Lower lobe of right lung (tissue), 2 donors: ENCODE data around the gene MLC1. TPM values are rescaled to one million over a fixed set of nuclear protein-coding genes. Genes with fewer than 3 reads are reported as not detected.

Experiments used
- ATAC-seq, 2 donors: fragments of 200-7000 bp; cut with Tn5 transposase; one replicate each; pipeline ENCODE4 v1.9.1; 2020 to 2022; ENCODE audit warnings: mild to moderate bottlenecking in 2 of 2, moderate library complexity in 2 of 2
- DNase-seq: peaks from one replicate; pipeline ENCODE4 v3.0.0-alpha.2; 2020
- H3K27ac ChIP-seq: fragments of 200-600 bp; one replicate; pipeline ENCODE4 v1.8.0; 2022
- H3K27me3 ChIP-seq: fragments of 200-600 bp; one replicate; pipeline ENCODE4 v1.8.0; 2022; ENCODE audit warnings: low read depth
- H3K36me3 ChIP-seq: fragments of 200-600 bp; one replicate; pipeline ENCODE4 v1.8.0; 2022; ENCODE audit warnings: mild to moderate bottlenecking
- H3K4me1 ChIP-seq: fragments of 200-600 bp; one replicate; pipeline ENCODE4 v1.8.0; 2022
- H3K4me3 ChIP-seq: fragments of 200-600 bp; one replicate; pipeline ENCODE4 v1.8.0; 2022; ENCODE audit warnings: mild to moderate bottlenecking
- H3K9me3 ChIP-seq: fragments of 200-600 bp; one replicate; pipeline ENCODE4 v1.8.0; 2022
- CTCF ChIP-seq: fragments of 200-600 bp; IDR thresholded peaks from one replicate; pipeline ENCODE4 v1.8.0; 2022; ENCODE audit warnings: antibody characterized with exemption, mild to moderate bottlenecking
- intact Hi-C: fragments of 100-400 bp; cut with DNase I; formaldehyde crosslinking; loops from one replicate; pipeline ENCODE4 v1.11.0; 2022
- total RNA-seq: library from RNA; stranded (reverse); fragmentation: NEBNext Ultra II Directional; extraction: Animal tissue kit (Norgen Biotek cat#: 25700); gene quantifications from one replicate; pipeline ENCODE4 v1.2.1, GENCODE V29; 2021
- donor health status: DM: no; HTN: yes; CAD: no; lungs with severe emphysema.

MLC1 gene
- total RNA-seq, 1 donor from 2014 or later, result 3.2 TPM

- H3K4me3 ChIP-seq, result peak overlapping the region; percentile 26
- H3K4me1 ChIP-seq, result peaks cover 9% of the 10 kb centered on the region
- peaks cover 24% of the 10 kb centered on the region for H3K27me3 ChIP-seq
- intact Hi-C loops, result no loop called here
- H3K9me3 ChIP-seq, result no peaks in the 10 kb centered on the region
- peak; percentile 7 to 11 for ATAC-seq
- DNase-seq, result no peak
- TF ChIP-seq CTCF, result no peak
- H3K27ac ChIP-seq, result peak overlapping the region; percentile 31
- no peaks in the 10 kb centered on the region for H3K36me3 ChIP-seq
Observed at GRCh38 chr22:50058906-50059880, 26.0 kb downstream of the MLC1 start.

- no peaks in the 10 kb centered on the region for H3K36me3 ChIP-seq
- peak within 1 kb of the TSS; percentile 17 for H3K4me3 ChIP-seq
- DNase-seq (no peak), ATAC-seq (peak in 1 of 2 donors; percentile 15)
- no peak for TF ChIP-seq CTCF
- intact Hi-C loops, result no loop called here
- H3K27ac ChIP-seq, result no peak within 1 kb of the TSS
- H3K27me3 ChIP-seq, result peaks cover 24% of the 10 kb centered on the region
- peaks cover 9% of the 10 kb centered on the region for H3K4me1 ChIP-seq
- H3K9me3 ChIP-seq, result peaks cover 5% of the 10 kb centered on the region
Observed at GRCh38 chr22:50058061-50058905, 26.9 kb downstream of the MLC1 start, which contains the start of gene TTLL8. TTLL8 (minus strand) TSS chr22:50058298.

- Histone ChIP-seq H3K4me1 (peaks cover 9% of the 10 kb centered on the region), H3K4me3 (no peak overlapping the region), H3K27ac (no peak overlapping the region), H3K36me3 (no peaks in the 10 kb centered on the region), H3K27me3 (peaks cover 24% of the 10 kb centered on the region), H3K9me3 (peaks cover 9% of the 10 kb centered on the region)
- ATAC-seq, result no peak
- DNase-seq, result no peak
- intact Hi-C loops, result no loop called here
- no peak for TF ChIP-seq CTCF
Observed at GRCh38 chr22:50057278-50058060, 27.8 kb downstream of the MLC1 start.

- Histone ChIP-seq H3K27ac (no peak overlapping the region), H3K27me3 (peaks cover 24% of the 10 kb centered on the region), H3K36me3 (no peaks in the 10 kb centered on the region), H3K4me3 (no peak overlapping the region), H3K9me3 (peaks cover 9% of the 10 kb centered on the region), H3K4me1 (peaks cover 9% of the 10 kb centered on the region)
- TF ChIP-seq CTCF, result no peak
- no peak for ATAC-seq
- intact Hi-C loops, result no loop called here
- DNase-seq, result no peak
Observed at GRCh38 chr22:50056214-50056972, 28.8 kb downstream of the MLC1 start.
